ENCODE data around the gene MRPS34.
A peak's percentile ranks its signal among the peaks of the same experiment; 100 is the strongest.

The MRPS34 gene

GRCh38 chr16:1794221-1794871 lies 21.4 kb upstream of the MRPS34 start:
- DNase-seq, result peak; percentile 38

- DNase-seq, result no peak
Measured at GRCh38 chr16:1793578-1794220, 20.8 kb upstream of the MRPS34 start, which contains the start of gene IGFALS. Gene IGFALS (minus strand): TSS chr16:1793705. CDS start chr16:1793652, 53 bp downstream.

- no peak for DNase-seq
Measured at GRCh38 chr16:1792836-1793577, 20.1 kb upstream of the MRPS34 start.

- no peak for DNase-seq
Measured at GRCh38 chr16:1791943-1792812, 19.2 kb upstream of the MRPS34 start.

- no peak for DNase-seq
Measured at GRCh38 chr16:1791256-1791942, 18.5 kb upstream of the MRPS34 start.

- no peak for DNase-seq
Measured at GRCh38 chr16:1790611-1791255, 17.8 kb upstream of the MRPS34 start.

GRCh38 chr16:1790261-1790610 lies 17.3 kb upstream of the MRPS34 start:
- no peak for DNase-seq

- DNase-seq, result no peak
Measured at GRCh38 chr16:1789643-1790045, 16.7 kb upstream of the MRPS34 start.

- no peak for DNase-seq
Measured at GRCh38 chr16:1788708-1789100, 15.8 kb upstream of the MRPS34 start.

- DNase-seq, result no peak
Measured at GRCh38 chr16:1788095-1788707, 15.3 kb upstream of the MRPS34 start.

GRCh38 chr16:1787322-1788094 lies 14.6 kb upstream of the MRPS34 start:
- no peak for DNase-seq

- no peak for DNase-seq
Measured at GRCh38 chr16:1787056-1787321, 14.1 kb upstream of the MRPS34 start.

- no peak for DNase-seq
Measured at GRCh38 chr16:1786242-1787055, 13.5 kb upstream of the MRPS34 start.

GRCh38 chr16:1785846-1786170 lies 12.9 kb upstream of the MRPS34 start:
- DNase-seq, result no peak

- no peak for DNase-seq
Measured at GRCh38 chr16:1784977-1785845, 12.3 kb upstream of the MRPS34 start.

- peak; percentile 96 for DNase-seq
Measured at GRCh38 chr16:1782408-1783264, 9.7 kb upstream of the MRPS34 start, which contains the start of the genes NUBP2 and SPSB3. Gene NUBP2 (plus strand): TSS chr16:1782960. CDS start chr16:1783021, 61 bp downstream. Gene SPSB3 (minus strand): TSS chr16:1782571. CDS start chr16:1781483, 1,088 bp downstream.

GRCh38 chr16:1781758-1782407 lies 8.9 kb upstream of the MRPS34 start:
- no peak for DNase-seq
